ENCODE data around the gene ZNF396.

- TF ChIP-seq CTCF (IDR thresholded peaks at IDR 0.05; ENCODE audit: low read length) (no peak), EZH2 (optimal IDR thresholded peaks at IDR 0.05; ENCODE audit: low read depth, low read length) (no peak)
Observed at GRCh38 chr18:35344736-35345459, 32.2 kb downstream of the ZNF396 start.
